Measurements from ENCODE around the gene LSM14B. TPM values are rescaled to one million over a fixed set of nuclear protein-coding genes. Genes with fewer than 3 reads are reported as not detected.

Gene LSM14B
- total RNA-seq, 2 experiments from 2014 or later, result 34.5 to 35.7 TPM

DNA sequence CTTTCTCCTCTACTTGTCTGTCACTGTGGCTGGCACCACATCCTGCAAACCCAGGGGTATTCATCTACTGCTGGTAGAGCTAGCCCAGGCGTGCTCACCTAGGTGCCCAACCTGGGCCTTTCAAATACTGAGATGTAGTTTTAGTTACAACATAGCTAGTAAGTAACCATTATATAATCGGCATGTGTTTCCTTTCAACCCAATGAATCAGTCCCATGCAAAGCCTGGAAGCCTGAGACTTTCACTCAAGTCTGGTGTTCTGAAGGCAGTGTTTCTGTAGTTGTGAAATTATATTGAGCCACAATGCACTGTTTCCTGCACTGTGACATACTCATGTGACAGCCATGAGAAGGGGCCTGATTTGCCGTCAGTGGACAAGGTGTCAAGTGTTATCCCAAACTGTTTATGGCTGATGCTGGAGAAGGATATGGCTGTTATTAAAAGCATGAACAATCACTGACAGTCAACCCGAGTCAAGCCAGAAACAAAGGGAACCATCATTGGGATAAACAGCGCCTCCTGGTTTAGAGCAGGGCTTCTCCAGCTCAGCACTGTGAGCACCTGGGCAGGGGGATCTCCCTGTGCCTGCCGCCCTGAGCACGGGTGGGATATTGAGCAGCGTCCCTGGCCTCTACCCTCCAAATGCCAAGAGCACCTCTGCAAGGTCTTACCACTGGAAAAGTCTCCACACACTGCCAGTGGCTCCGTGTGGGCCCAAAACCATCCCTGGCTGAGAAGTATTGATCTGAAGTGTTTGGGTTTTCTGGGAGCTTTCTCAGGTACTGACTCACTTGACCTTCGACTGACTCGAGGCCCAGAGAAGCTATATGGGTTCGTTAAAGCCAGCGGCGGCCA, 19.3 kb downstream of the LSM14B start:
- DNase-seq (peak in 6 of 14 experiments; percentile 10 to 58 (median 38)), ATAC-seq (ENCODE audit: poor library complexity) (peak; percentile 15)
- peaks cover 66% of the 10 kb centered on the region for H3K4me1 Mint-ChIP-seq (ENCODE audit: low read depth)
- Histone ChIP-seq H3K9me3 (ENCODE audit: control insufficient read depth in 1 of 2, insufficient read depth in 1 of 2, low read length in 2 of 2) (no peaks in the 10 kb centered on the region), H3K27ac (ENCODE audit: low read depth in 1 of 2, low read length in 2 of 2) (peak overlapping the region; percentile 35 to 50), H3K4me1 (ENCODE audit: insufficient read depth, low read length) (peaks cover 47% of the 10 kb centered on the region), H3K4me3 (ENCODE audit: low read length) (peak overlapping the region; percentile 49), H3K27me3 (ENCODE audit: control insufficient read depth in 1 of 2, insufficient read depth in 2 of 2, low read length in 2 of 2) (no peaks in the 10 kb centered on the region), H3K36me3 (ENCODE audit: insufficient read depth, low read length) (peaks cover 39% of the 10 kb centered on the region)
- intact Hi-C loops (cut with DNase I, micrococcal nuclease), result loop anchor here (1.0 to 5.0 kb wide), 3 partner anchors 17 to 245 kb away; partner anchors contain the start of genes MTG2 (in 1 of the 2) and RPS21 (in 1 of the 2)
- H3K27ac Mint-ChIP-seq, result peak overlapping the region; percentile 96
- peaks cover 66% of the 10 kb centered on the region for H3K36me3 Mint-ChIP-seq (ENCODE audit: low read depth)
- peak overlapping the region; percentile 95 for H3K4me3 Mint-ChIP-seq
- H3K27me3 Mint-ChIP-seq, result no peaks in the 10 kb centered on the region
- ChIA-PET POLR2A (interaction anchor here (0.8 to 6.5 kb wide), 5 partner anchors 18 to 131 kb away, joined by 4 to 78 read pairs (median 7); partner anchors contain the start of genes LSM14B, MTG2 and TAF4), CTCF (interaction anchor here (1.0 to 1.8 kb wide), 4 partner anchors 18 to 131 kb away, joined by 3 to 8 read pairs (median 4); no protein-coding TSS in a partner anchor)
- H3K9me3 Mint-ChIP-seq, result no peaks in the 10 kb centered on the region
- TF ChIP-seq, protein P1, sequence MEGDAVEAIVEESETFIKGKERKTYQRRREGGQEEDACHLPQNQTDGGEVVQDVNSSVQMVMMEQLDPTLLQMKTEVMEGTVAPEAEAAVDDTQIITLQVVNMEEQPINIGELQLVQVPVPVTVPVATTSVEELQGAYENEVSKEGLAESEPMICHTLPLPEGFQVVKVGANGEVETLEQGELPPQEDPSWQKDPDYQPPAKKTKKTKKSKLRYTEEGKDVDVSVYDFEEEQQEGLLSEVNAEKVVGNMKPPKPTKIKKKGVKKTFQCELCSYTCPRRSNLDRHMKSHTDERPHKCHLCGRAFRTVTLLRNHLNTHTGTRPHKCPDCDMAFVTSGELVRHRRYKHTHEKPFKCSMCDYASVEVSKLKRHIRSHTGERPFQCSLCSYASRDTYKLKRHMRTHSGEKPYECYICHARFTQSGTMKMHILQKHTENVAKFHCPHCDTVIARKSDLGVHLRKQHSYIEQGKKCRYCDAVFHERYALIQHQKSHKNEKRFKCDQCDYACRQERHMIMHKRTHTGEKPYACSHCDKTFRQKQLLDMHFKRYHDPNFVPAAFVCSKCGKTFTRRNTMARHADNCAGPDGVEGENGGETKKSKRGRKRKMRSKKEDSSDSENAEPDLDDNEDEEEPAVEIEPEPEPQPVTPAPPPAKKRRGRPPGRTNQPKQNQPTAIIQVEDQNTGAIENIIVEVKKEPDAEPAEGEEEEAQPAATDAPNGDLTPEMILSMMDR (IDR thresholded peaks at IDR 0.05), result peak; percentile 27

DNA sequence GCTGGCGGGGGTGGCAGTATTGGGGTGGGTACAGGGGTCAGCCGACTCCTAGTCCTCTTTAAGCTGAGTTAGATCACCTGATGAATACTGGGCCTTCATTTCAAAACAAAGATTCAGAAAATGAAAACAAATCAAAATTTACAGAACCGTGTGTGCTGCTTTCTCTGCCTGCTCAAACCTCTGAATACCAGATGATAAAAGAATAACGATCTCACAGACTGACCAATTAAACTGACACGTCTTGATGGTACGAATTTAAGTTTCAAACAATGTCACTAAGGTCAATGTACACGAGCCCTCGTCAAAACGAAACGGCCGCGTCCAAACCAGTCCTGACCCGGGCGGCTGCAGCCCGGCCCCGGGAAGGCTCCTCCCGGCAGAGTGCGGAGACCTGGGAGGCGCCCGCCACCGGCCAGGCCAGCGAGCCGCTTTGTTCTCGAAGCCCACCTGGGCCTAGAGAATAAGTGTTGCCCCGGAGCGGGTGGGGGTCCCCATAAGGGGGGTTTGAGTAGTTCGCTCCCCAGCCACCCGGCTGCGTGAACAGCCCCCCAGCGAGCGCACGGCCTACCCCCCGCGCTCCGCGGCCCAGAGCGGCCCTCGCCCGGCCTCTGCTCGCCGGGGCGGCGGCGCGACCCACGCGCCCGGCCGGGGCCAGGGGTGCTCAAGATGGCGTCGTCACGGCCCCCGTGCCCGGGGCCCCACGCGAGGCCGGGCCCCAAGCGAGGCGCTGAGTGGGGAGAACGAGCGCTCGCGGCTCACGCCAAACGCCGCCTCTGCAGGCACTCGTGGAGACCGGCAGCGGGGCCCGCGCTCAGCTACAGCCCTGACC, 20.2 kb downstream of the LSM14B start:
- intact Hi-C loops (cut with DNase I, micrococcal nuclease), result loop anchor here (1.0 to 5.0 kb wide), 4 partner anchors 18 to 244 kb away; partner anchors contain the start of genes MTG2 (in 1 of the 2) and RPS21 (in 1 of the 2)
- DNase-seq, result peak in 1 of 14 experiments; percentile 42

More for the DNA sequence above, 20.2 kb downstream of the LSM14B start:
- H3K36me3 Mint-ChIP-seq (ENCODE audit: low read depth), result peaks cover 58% of the 10 kb centered on the region
- ChIA-PET POLR2A (interaction anchor here (0.9 to 6.5 kb wide), 10 partner anchors 14 to 244 kb away, joined by 3 to 78 read pairs (median 4); partner anchors contain the start of genes LSM14B, MTG2, RPS21 and TAF4), CTCF (interaction anchor here (1.0 to 1.8 kb wide), 4 partner anchors 19 to 132 kb away, joined by 3 to 8 read pairs (median 4); no protein-coding TSS in a partner anchor)
- H3K9me3 Mint-ChIP-seq, result no peaks in the 10 kb centered on the region
- Histone ChIP-seq H3K27me3 (ENCODE audit: control insufficient read depth in 1 of 2, insufficient read depth in 2 of 2, low read length in 2 of 2) (no peaks in the 10 kb centered on the region), H3K4me3 (ENCODE audit: low read length) (peak overlapping the region; percentile 49), H3K36me3 (ENCODE audit: insufficient read depth, low read length) (peaks cover 31% of the 10 kb centered on the region), H3K9me3 (ENCODE audit: control insufficient read depth in 1 of 2, insufficient read depth in 1 of 2, low read length in 2 of 2) (no peaks in the 10 kb centered on the region), H3K4me1 (ENCODE audit: insufficient read depth, low read length) (peaks cover 53% of the 10 kb centered on the region), H3K27ac (ENCODE audit: low read depth in 1 of 2, low read length in 2 of 2) (peak overlapping the region; percentile 9 to 50)
- peak; percentile 13 for ATAC-seq (ENCODE audit: poor library complexity)
- peak overlapping the region; percentile 95 for H3K4me3 Mint-ChIP-seq
- peak overlapping the region; percentile 96 for H3K27ac Mint-ChIP-seq
- H3K27me3 Mint-ChIP-seq, result no peaks in the 10 kb centered on the region
- peaks cover 60% of the 10 kb centered on the region for H3K4me1 Mint-ChIP-seq (ENCODE audit: low read depth)
- TF ChIP-seq, protein P1 (IDR thresholded peaks at IDR 0.05), result no peak
